Stimulated activated CD8-positive, alpha-beta memory T cell treated with anti-CD3 and anti-CD28 coated beads, Interleukin-12 subunit alpha, Interleukin-12 subunit beta, amount 100 ng/mL, for 1 hour (primary cell): ENCODE measurements around the gene RIPOR2.
"Not testable (repeated sequence)": the region's sequence is repeated elsewhere in the genome, so short reads cannot be mapped to it uniquely, and the experiment has no call there.

Source experiments
- DNase-seq: peaks from one replicate; pipeline ENCODE4 v3.0.0-alpha.2; 2020; ENCODE audit warnings: low read depth

The RIPOR2 gene

GRCh38 chr6:24763578-24763977 lies 172.2 kb downstream of the RIPOR2 start:
- DNase-seq, result no peak

GRCh38 chr6:24761851-24762250 lies 173.9 kb downstream of the RIPOR2 start:
- DNase-seq, result no peak

GRCh38 chr6:24761193-24761835 lies 174.4 kb downstream of the RIPOR2 start:
- no peak for DNase-seq

DNA sequence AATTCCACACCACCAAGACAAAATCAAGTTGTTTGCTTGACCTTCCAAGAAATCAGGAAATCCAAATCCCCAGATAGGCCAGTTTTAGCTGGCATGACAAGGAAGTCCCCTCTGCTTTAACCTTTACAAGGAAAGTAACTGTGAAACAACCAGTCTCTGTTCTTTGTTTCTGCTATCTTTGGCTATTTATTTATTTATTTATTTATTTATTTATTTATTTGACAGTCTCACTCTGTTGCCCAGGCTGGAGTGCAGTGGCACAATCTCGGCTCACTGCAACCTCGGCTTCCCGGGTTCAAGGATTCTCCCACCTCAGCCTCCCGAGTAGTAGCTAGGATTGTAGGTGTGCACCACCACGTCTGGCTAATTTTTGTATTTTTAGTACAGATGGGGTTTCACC lies 175.6 kb downstream of the RIPOR2 start:
- DNase-seq, result no peak

- no peak for DNase-seq
Observed at GRCh38 chr6:24759718-24760117, 176.0 kb downstream of the RIPOR2 start.

GRCh38 chr6:24757611-24758010 lies 178.1 kb downstream of the RIPOR2 start:
- no peak for DNase-seq

GRCh38 chr6:24755279-24755678 lies 180.5 kb downstream of the RIPOR2 start:
- no peak for DNase-seq

DNA sequence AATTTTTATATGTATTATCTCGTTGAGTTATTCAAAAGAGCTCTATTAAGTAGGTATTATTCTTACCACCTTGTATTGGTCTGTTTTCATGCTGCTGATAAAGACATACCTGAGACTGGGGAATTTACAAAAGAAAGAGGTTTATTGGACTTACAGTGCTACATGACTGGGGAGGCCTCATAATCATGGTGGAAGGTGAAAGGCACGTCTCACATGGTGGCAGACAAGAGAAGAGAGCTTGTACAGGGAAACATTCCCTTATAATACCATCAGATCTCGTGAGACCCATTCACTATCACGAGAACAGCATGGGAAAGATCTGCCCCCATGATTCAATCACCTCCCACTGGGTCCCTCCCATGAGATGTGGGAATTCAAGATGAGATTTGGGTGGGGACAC lies 181.4 kb downstream of the RIPOR2 start:
- not testable (repeated sequence) for DNase-seq
